IPS-18a (cell line): ENCODE results near the gene RNF224.

Experiments
- H3K27ac ChIP-seq: one replicate; pipeline ENCODE4 v1.5.1; 2013; ENCODE audit warnings: low read length
- H3K27me3 ChIP-seq: one replicate; pipeline ENCODE4 v1.6.1; 2013; ENCODE audit warnings: mild to moderate bottlenecking, low read length; ENCODE audit not compliant: control insufficient read depth, insufficient read depth
- H3K36me3 ChIP-seq: one replicate; pipeline ENCODE4 v1.6.1; 2013; ENCODE audit warnings: low read depth, low read length; ENCODE audit not compliant: control insufficient read depth
- H3K4me1 ChIP-seq: one replicate; pipeline ENCODE4 v1.6.1; 2013; ENCODE audit warnings: low read depth, low read length; ENCODE audit not compliant: control insufficient read depth
- H3K4me3 ChIP-seq: one replicate; pipeline ENCODE4 v1.5.1; 2013; ENCODE audit warnings: low read length
- H3K9ac ChIP-seq: one replicate; pipeline ENCODE4 v1.6.1; 2013; ENCODE audit warnings: mild to moderate bottlenecking, low read length, moderate library complexity
- H3K9me3 ChIP-seq: one replicate; pipeline ENCODE4 v1.6.1; 2013; ENCODE audit warnings: low read depth, low read length; ENCODE audit not compliant: control insufficient read depth

Gene RNF224

DNA sequence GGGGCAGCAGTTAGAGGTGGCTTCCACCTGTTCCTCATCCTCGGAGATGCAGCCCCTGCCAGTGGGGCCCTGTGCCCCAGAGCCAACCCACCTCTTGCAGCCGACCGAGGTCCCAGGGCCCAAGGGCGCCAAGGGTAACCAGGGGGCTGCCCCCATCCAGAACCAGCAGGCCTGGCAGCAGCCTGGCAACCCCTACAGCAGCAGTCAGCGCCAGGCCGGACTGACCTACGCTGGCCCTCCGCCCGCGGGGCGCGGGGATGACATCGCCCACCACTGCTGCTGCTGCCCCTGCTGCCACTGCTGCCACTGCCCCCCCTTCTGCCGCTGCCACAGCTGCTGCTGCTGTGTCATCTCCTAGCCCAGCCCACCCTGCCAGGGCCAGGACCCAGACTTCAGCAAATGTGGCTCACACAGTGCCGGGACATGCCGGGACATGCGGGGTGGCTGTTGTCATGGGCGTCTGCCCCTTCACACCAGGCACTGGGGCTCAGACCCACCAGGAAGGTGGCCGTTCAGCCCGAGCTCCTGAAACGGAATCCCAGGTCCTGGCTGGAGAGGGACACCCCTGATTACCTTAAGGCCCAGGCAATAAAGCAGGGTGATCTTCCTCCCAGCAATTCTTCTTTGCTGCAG lies 1.5 kb upstream of the RNF224 start:
- H3K27ac ChIP-seq: no peak overlapping the region
- no peaks in the 10 kb centered on the region for H3K36me3 ChIP-seq
- no peaks in the 10 kb centered on the region for H3K4me1 ChIP-seq
- no peak overlapping the region for H3K4me3 ChIP-seq
- no peak overlapping the region for H3K9ac ChIP-seq
- H3K9me3 ChIP-seq: no peaks in the 10 kb centered on the region
- peaks cover 8% of the 10 kb centered on the region for H3K27me3 ChIP-seq

DNA sequence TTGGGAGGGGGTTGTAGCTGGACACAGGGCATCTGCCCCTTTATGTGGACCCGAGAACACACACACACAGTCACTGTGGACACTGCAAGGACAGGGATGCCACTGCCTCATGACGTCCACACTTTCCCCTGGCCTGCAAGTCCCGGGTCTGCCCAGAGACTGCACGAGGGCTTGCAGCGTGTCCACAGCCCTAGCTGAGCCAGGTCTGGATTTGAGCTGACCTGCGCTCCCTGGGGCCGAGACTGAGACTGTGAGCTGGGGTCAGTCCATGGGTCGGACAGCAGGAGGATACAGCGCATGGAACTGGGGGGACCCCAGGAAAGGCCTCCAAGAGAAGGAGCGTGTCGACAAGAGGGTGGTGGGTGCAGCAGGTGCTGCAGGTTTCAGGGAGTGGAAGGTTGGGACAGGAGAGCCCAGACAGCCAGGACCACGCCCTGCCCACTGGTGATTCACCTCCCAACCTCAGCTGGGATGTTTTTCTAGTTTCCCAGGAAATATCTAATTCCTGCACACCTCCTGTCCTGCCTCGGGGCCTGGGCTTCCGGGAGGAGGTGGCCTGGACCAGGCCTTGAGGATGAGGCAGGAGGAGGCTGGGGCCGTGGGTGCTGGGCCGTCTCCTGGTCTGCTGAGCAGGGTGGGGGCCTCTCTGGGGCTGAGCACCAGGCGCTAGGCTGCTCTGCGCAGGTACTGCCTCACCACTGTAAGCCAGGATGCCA lies 806 bp upstream of the RNF224 start:
- H3K9ac ChIP-seq: no peak overlapping the region
- H3K4me1 ChIP-seq: no peaks in the 10 kb centered on the region
- no peaks in the 10 kb centered on the region for H3K9me3 ChIP-seq
- no peak overlapping the region for H3K27ac ChIP-seq
- H3K36me3 ChIP-seq: no peaks in the 10 kb centered on the region
- H3K27me3 ChIP-seq: peaks cover 8% of the 10 kb centered on the region
- H3K4me3 ChIP-seq: no peak overlapping the region

DNA sequence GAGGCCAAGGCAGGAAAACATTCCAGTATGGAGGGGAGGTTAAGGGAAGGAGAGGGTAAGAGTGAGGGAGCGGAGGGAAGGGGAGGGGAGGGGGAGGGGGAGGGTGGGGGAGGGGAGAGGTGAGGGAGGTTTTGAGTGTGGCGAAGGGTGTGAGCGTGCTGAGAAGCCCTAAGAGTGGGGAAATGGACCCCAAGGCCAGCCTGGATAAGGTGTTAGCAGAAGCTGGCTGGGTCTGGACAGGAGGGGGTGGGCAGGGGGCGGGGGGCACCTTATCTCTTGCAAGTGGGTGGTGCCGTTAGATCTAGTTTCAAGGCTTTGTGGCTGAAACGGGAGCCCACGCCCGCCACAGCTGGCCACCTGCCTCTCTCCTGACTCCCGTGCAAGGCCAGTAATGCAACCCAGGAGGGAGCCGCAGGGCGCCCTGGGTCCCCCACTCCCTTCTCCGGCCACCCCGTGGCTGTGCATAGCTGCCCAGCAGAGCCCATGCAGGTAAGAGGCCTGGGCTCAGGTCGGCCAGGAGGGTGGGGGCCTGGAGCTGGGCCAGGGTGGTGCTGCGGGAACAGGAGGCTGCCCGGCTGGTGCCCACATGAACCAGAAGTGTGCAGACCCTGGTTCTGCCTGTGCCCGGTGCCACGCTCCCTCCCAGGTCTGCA lies 677 bp downstream of the RNF224 start:
- Histone ChIP-seq H3K4me1 (no peaks in the 10 kb centered on the region), H3K27me3 (peaks cover 1% of the 10 kb centered on the region), H3K4me3 (no peak overlapping the region), H3K36me3 (no peaks in the 10 kb centered on the region), H3K9ac (no peak overlapping the region), H3K9me3 (no peaks in the 10 kb centered on the region), H3K27ac (no peak overlapping the region)

DNA sequence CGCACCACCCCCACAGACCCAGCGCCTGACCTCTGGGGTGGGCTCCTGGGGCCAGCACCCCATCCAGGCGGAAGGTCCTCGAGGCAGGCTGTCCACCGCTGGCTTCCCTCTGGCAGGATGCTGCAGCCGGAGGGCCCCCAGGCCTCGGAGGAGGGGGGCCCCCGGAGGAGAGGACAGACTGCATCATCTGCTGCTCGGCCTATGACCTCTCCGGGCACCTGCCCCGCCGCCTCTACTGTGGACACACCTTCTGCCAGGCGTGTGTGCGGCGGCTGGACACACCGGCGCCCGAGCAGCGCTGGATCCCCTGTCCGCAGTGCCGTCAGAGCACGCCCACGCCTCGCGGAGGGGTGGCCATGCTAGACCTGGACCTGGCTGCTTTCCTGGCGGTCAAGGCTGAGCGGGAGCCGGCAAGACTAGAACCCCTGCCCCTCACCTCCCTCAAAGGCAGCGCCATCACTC lies 1.2 kb downstream of the RNF224 start:
- H3K27ac ChIP-seq: no peak overlapping the region
- no peak overlapping the region for H3K9ac ChIP-seq
- no peak overlapping the region for H3K4me3 ChIP-seq
- H3K36me3 ChIP-seq: no peaks in the 10 kb centered on the region
- H3K27me3 ChIP-seq: no peaks in the 10 kb centered on the region
- no peaks in the 10 kb centered on the region for H3K4me1 ChIP-seq
- H3K9me3 ChIP-seq: no peaks in the 10 kb centered on the region

DNA sequence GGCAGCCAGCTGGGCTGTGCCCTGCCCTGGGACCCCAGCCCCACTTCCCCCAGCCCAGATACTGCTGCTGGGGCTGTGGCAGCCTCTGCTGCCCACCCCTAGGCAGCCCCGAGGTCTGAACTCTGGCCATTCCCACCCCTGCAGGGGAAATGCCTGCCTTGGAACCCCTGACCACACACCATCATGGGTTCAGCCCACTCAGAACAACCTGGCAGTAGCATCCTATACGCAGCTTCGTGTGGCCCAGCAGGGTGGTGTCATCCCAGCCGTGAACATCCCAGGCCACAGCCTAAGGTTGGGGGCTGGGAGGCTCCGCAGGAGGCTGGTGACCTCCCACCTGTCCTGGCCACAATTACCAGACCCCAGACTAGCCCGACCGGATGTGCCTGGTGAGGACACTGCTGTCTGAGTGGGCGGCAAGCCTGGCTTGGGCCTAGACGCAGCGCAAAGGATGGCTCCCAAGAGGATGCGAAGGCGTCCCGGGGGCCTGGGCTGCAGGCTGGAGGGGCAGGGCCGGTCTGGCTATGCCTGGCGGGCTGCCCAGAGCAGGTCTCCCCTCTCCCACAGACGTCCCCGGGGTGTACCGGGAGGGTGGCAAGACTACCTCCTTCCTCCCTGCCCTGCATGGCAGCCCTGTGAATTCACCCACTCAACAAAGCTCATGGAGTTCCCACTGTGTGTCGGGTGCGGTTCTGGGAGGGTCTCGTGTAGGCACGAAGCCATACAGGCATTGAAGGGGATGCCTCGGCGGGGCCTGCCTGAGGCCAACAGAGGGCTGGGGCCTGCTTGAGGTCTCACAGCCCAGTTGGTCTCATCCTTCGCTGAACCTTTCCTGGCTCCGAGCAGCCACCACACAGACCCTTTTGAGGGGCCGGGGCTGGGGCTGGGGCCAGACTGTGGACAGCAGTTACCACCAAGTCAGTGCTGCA lies 1.9 kb downstream of the RNF224 start:
- no peak overlapping the region for H3K9ac ChIP-seq
- no peaks in the 10 kb centered on the region for H3K27me3 ChIP-seq
- no peaks in the 10 kb centered on the region for H3K9me3 ChIP-seq
- H3K4me1 ChIP-seq: no peaks in the 10 kb centered on the region
- no peaks in the 10 kb centered on the region for H3K36me3 ChIP-seq
- H3K4me3 ChIP-seq: no peak overlapping the region
- H3K27ac ChIP-seq: no peak overlapping the region

DNA sequence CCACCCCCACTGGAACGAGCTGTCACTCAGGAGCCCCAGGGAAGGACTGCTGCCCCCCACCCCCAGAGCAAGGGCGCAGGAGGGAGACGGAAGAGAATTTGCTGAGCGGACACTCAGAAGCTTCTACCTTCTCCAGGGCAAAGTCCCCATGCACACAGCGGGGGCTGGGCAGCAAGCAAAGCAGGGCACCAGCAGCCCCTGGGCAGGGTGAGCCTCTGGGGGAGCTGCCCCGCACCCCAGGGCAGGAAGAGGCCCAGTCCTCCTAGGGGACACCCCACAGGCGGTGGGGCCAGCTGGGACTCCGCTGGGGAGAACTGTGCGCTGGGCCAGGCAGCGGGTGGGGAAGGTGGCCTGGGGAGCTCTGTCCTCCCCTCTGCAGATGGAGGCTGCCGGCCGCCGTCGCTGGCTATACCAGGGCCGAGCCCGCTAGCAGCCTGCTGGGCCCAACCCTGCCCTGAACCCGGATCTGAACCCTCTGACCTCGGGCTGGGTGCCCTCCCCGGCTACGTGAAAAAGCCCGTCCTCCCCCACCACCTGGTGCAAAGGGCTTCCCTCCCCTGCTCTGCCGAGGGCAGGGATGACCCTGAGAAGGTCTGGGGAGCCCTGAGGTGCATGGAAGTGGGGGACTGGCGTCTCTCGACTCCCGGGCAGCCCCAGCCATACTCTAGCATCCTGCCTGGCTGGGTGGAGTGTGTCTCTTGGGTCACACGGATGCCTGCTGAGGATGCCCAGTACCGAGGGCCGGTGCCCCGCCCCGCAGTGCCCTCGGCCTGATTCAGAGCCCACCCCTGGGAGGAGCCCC lies 2.8 kb downstream of the RNF224 start:
- Histone ChIP-seq H3K27me3 (no peaks in the 10 kb centered on the region), H3K4me3 (no peak overlapping the region), H3K27ac (no peak overlapping the region), H3K36me3 (no peaks in the 10 kb centered on the region), H3K9me3 (no peaks in the 10 kb centered on the region), H3K9ac (no peak overlapping the region), H3K4me1 (no peaks in the 10 kb centered on the region)

DNA sequence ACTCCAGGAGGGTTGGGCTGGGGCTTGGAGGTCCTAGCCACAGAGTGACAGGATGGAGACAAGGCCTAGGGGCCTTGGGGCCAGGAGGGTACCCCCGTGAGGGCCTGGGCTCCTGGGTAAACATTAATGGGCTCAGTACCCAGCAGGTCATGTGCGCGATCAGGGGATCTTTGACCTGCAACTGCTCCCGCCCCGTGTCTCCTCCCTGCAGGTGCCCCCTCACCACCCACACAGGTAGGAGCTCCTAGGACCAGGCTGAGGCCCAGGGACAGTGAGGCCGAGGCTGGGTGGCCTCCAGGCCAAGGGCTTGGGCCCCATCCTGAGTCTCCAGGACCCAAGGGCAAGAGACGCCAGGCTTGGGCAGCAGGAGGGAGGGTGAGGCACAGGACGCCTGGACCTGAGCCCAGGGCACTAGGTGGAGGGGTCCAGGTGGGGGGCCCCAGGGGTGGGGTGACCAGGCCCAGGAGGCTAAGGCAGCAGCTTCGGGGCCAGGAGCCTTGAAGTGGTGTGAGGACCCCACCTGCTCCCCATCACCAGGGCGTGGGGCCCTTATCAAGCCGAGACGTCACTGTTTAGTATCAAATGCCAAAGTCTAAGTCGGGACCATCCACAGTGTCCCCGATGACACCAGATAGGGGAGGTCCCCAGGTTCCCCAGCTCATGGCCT lies 3.5 kb downstream of the RNF224 start, which contains the start of gene SLC34A3:
SLC34A3 (plus strand) TSS at position 197 of the 667 bp plus-strand sequence. CDS start 802 bp downstream, outside the sequence.
- Histone ChIP-seq H3K27ac (no peak within 1 kb of the TSS), H3K4me3 (no peak within 1 kb of the TSS), H3K36me3 (no peaks in the 10 kb centered on the region), H3K9ac (no peak within 1 kb of the TSS), H3K4me1 (no peaks in the 10 kb centered on the region), H3K9me3 (no peaks in the 10 kb centered on the region), H3K27me3 (no peaks in the 10 kb centered on the region)

DNA sequence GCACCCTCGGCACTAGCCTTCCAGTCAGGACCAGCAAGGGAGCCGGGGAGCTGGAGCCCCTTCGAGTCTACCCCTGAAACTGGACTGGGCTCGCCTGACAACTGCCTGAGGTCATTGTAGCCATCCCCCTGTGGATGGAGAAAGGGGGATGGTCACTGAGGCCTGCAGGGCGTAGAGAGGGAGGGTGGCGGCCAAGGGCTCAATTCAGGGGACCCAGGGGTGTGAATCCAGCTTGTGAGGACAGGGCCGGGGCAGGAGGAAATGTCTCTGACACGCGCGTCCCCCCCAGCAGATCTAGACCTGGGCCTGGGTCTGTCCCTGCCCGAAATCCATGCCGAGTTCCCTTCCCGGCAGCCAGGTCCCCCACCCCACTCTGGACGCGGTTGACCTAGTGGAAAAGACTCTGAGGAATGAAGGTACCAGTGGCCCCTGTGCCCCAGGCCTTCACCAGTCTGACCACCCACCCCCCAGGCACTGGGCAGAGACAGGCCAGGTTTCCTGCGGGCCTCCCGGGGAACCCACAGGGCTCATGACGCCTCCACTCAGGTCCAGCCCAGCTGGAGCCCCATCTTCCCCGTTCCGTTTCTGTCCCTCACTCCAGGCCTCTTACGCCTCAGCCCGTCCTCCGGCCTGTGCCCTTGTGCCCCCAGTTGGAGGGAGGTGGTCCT lies 4.2 kb downstream of the RNF224 start:
- no peaks in the 10 kb centered on the region for H3K27me3 ChIP-seq
- H3K4me3 ChIP-seq: no peak overlapping the region
- H3K27ac ChIP-seq: no peak overlapping the region
- H3K36me3 ChIP-seq: no peaks in the 10 kb centered on the region
- no peak overlapping the region for H3K9ac ChIP-seq
- no peaks in the 10 kb centered on the region for H3K9me3 ChIP-seq
- no peaks in the 10 kb centered on the region for H3K4me1 ChIP-seq

DNA sequence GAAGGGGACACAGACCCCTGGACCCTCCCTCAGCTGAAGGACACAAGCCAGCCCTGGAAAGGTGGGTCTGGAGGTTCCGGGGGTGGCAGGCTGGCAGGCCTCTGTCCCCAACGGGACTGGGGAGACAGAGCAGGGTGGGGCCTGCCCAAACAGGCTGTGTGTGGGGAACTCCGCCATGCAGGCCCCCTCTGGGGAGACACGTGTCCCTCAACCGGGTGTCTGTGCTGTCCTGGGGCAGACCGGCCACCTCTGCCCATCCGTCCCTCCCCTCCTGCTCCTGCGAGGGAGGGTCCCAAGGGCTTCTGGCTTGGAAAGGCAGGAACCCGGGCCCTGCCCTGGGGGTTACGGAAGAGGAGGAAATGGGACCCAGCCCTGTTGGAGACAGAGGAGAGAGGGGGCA lies 4.8 kb downstream of the RNF224 start:
- H3K4me3 ChIP-seq: no peak overlapping the region
- H3K27me3 ChIP-seq: no peaks in the 10 kb centered on the region
- no peak overlapping the region for H3K27ac ChIP-seq
- no peaks in the 10 kb centered on the region for H3K9me3 ChIP-seq
- no peaks in the 10 kb centered on the region for H3K4me1 ChIP-seq
- H3K36me3 ChIP-seq: no peaks in the 10 kb centered on the region
- no peak overlapping the region for H3K9ac ChIP-seq

DNA sequence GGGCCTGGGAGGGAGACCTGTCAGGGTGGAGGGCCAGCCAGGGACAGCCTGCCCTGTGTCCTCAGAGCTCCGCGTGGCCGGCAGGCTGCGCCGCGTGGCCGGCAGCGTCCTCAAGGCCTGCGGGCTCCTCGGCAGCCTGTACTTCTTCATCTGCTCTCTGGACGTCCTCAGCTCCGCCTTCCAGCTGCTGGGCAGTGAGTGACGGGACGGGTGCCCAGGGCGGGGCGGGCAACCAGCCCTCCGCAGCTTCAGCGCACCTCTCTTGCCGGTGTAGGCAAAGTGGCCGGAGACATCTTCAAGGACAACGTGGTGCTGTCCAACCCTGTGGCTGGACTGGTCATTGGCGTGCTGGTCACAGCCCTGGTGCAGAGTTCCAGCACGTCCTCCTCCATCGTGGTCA lies 5.2 kb downstream of the RNF224 start:
- H3K9me3 ChIP-seq: no peaks in the 10 kb centered on the region
- H3K4me3 ChIP-seq: no peak overlapping the region
- H3K4me1 ChIP-seq: no peaks in the 10 kb centered on the region
- H3K9ac ChIP-seq: no peak overlapping the region
- H3K27me3 ChIP-seq: no peaks in the 10 kb centered on the region
- H3K36me3 ChIP-seq: no peaks in the 10 kb centered on the region
- no peak overlapping the region for H3K27ac ChIP-seq
